SU-DHL-6 (cell line): ENCODE measurements around the gene SMARCC2.

Experiments used
- CTCF ChIP-seq: fragments of 200-600 bp; sonication (generic); IDR thresholded peaks from one replicate; pipeline ENCODE4 v1.5.1; 2017; ENCODE audit warnings: antibody characterized with exemption, mild to moderate bottlenecking, low read length, moderate library complexity; ENCODE audit not compliant: insufficient read depth, poor library complexity, severe bottlenecking
- EZH2phosphoT487 ChIP-seq: fragments of 200-600 bp; sonication (generic), shearing (Covaris generic); conservative IDR thresholded peaks from 2 replicates; pipeline ENCODE4 v1.6.1; 2018; ENCODE audit warnings: mild to moderate bottlenecking, antibody characterized with exemption, low read length, moderate library complexity, mixed read lengths

- TF ChIP-seq CTCF (no peak), EZH2phosphoT487 (no peak)
These were observed 30.6 kb upstream of the SMARCC2 start for GRCh38 chr12:56219840-56220239.
